Loucy (cell line): Measurements from ENCODE around the gene HPS3.

Source experiments
- EZH2phosphoT487 ChIP-seq: fragments of 200-600 bp; IDR thresholded peaks from 2 replicates; pipeline ENCODE4 v1.6.1; 2018; ENCODE audit warnings: antibody characterized with exemption, mild to moderate bottlenecking, moderate library complexity, borderline replicate concordance
- TF ChIP-seq, protein P1 (sequence below): fragments of 200-600 bp; sonication (generic); conservative IDR thresholded peaks from 2 replicates; pipeline ENCODE4 v1.5.1; 2014; ENCODE audit warnings: mild to moderate bottlenecking, antibody characterized with exemption, low read length

DNA sequence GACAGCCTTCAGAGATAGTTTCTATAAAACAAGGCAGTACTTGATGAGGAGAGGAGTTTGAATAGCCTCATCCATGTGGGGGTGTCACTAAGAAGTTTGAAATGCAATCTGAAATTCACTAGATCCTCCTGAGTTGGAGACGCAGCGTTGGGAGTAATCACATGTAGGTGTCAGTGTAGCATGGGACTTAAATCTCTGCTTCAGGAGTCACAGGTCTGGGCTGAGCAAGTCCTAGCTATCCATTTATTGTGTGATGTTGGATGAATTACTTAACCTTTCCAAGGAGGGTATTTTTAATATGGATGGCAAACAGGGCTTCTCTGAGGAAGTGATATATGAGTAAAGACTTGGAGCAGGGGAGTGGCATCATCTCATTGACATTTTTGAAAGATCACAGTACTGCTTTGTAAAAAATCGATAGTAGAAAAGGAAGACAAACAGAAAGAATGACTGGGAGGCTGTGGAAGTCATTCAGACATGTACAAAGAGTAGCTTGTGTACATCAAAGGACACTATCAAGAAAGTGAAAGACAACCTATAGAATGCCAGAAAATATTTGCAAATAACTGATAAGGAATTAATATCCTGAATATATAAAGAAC, 75.1 kb downstream of the HPS3 start:
- TF ChIP-seq EZH2phosphoT487 = no peak
- TF ChIP-seq, protein P1, sequence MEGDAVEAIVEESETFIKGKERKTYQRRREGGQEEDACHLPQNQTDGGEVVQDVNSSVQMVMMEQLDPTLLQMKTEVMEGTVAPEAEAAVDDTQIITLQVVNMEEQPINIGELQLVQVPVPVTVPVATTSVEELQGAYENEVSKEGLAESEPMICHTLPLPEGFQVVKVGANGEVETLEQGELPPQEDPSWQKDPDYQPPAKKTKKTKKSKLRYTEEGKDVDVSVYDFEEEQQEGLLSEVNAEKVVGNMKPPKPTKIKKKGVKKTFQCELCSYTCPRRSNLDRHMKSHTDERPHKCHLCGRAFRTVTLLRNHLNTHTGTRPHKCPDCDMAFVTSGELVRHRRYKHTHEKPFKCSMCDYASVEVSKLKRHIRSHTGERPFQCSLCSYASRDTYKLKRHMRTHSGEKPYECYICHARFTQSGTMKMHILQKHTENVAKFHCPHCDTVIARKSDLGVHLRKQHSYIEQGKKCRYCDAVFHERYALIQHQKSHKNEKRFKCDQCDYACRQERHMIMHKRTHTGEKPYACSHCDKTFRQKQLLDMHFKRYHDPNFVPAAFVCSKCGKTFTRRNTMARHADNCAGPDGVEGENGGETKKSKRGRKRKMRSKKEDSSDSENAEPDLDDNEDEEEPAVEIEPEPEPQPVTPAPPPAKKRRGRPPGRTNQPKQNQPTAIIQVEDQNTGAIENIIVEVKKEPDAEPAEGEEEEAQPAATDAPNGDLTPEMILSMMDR = no peak
